Nephron (organoid): Measurements from ENCODE around the gene JADE1.

ENCODE experiments used
- H3K27ac Mint-ChIP-seq, 3 experiments: 2 replicates each; pipeline ENCODE4 v1.8.0; 2020; ENCODE audit warnings: mixed read lengths in 3 of 3, mild to moderate bottlenecking in 2 of 3, moderate library complexity in 1 of 3
- H3K27me3 Mint-ChIP-seq: 2 replicates; pipeline ENCODE4 v1.8.0; 2021; ENCODE audit warnings: low read depth, mild to moderate bottlenecking, moderate library complexity, mixed read lengths
- H3K36me3 Mint-ChIP-seq: 2 replicates; pipeline ENCODE4 v1.8.0; 2020; ENCODE audit warnings: low read depth, mixed read lengths
- H3K4me1 Mint-ChIP-seq: 2 replicates; pipeline ENCODE4 v1.8.0; 2020; ENCODE audit warnings: mixed read lengths
- H3K4me3 Mint-ChIP-seq, 3 experiments: 2 replicates each; pipeline ENCODE4 v1.8.0; 2020; ENCODE audit warnings: mild to moderate bottlenecking in 3 of 3, mixed read lengths in 3 of 3, moderate library complexity in 2 of 3
- H3K9me3 Mint-ChIP-seq: 2 replicates; pipeline ENCODE4 v1.8.0; 2020; ENCODE audit warnings: mixed read lengths
- TF ChIP-seq, protein P1 (sequence below), 3 experiments: fragments of 200-600 bp; sonication (generic); IDR thresholded peaks; one replicate each; pipeline ENCODE4 v1.5.0; 2021; ENCODE audit warnings: antibody characterized with exemption in 3 of 3; ENCODE audit not compliant: unreplicated experiment in 3 of 3

JADE1 gene

DNA sequence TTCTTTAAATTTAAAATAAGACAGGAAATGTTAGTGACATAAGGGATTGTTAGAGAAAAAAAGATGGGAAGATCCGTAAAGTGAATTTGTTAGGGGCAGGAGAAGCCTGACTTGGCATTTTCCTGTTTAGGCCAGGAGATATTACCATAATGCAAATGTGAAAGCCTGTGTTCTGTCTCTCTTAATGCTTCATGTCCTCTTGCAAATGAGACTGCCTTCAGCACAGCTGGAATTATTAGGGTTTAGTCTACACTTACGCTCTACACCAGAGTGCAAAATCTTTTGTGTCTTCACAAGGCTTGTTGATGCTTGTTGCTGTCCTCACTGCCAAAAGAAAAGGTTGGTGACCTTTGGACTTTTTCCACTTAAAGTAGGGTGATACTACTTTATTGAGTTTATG, 56.8 kb downstream of the JADE1 start:
- peaks cover 4% of the 10 kb centered on the region for H3K27me3 Mint-ChIP-seq
- TF ChIP-seq, protein P1, sequence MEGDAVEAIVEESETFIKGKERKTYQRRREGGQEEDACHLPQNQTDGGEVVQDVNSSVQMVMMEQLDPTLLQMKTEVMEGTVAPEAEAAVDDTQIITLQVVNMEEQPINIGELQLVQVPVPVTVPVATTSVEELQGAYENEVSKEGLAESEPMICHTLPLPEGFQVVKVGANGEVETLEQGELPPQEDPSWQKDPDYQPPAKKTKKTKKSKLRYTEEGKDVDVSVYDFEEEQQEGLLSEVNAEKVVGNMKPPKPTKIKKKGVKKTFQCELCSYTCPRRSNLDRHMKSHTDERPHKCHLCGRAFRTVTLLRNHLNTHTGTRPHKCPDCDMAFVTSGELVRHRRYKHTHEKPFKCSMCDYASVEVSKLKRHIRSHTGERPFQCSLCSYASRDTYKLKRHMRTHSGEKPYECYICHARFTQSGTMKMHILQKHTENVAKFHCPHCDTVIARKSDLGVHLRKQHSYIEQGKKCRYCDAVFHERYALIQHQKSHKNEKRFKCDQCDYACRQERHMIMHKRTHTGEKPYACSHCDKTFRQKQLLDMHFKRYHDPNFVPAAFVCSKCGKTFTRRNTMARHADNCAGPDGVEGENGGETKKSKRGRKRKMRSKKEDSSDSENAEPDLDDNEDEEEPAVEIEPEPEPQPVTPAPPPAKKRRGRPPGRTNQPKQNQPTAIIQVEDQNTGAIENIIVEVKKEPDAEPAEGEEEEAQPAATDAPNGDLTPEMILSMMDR (IDR thresholded peaks at IDR 0.05; ENCODE audit: unreplicated experiment in 3 of 3): no peak
- H3K27ac Mint-ChIP-seq: no peak overlapping the region
- H3K36me3 Mint-ChIP-seq: peaks cover 60% of the 10 kb centered on the region
- H3K4me3 Mint-ChIP-seq: no peak overlapping the region
- H3K9me3 Mint-ChIP-seq: no peaks in the 10 kb centered on the region
- H3K4me1 Mint-ChIP-seq: peaks cover 16% of the 10 kb centered on the region

GRCh38 chr4:128866691-128867090, 57.2 kb downstream of the JADE1 start:
- Mint-ChIP-seq H3K4me3 (no peak overlapping the region), H3K9me3 (no peaks in the 10 kb centered on the region), H3K36me3 (peaks cover 61% of the 10 kb centered on the region), H3K27me3 (peaks cover 4% of the 10 kb centered on the region), H3K27ac (no peak overlapping the region), H3K4me1 (peaks cover 12% of the 10 kb centered on the region)
- TF ChIP-seq, protein P1 (IDR thresholded peaks at IDR 0.05; ENCODE audit: unreplicated experiment in 3 of 3): no peak

GRCh38 chr4:128868758-128869157, 59.3 kb downstream of the JADE1 start:
- TF ChIP-seq, protein P1 (IDR thresholded peaks at IDR 0.05; ENCODE audit: unreplicated experiment in 3 of 3): no peak
- no peak overlapping the region for H3K4me3 Mint-ChIP-seq
- peaks cover under 1% of the 10 kb centered on the region for H3K27me3 Mint-ChIP-seq
- peaks cover 68% of the 10 kb centered on the region for H3K36me3 Mint-ChIP-seq
- H3K9me3 Mint-ChIP-seq: no peaks in the 10 kb centered on the region
- no peaks in the 10 kb centered on the region for H3K4me1 Mint-ChIP-seq
- no peak overlapping the region for H3K27ac Mint-ChIP-seq

- no peaks in the 10 kb centered on the region for H3K27me3 Mint-ChIP-seq
Observed at GRCh38 chr4:128869776-128870509, 60.4 kb downstream of the JADE1 start.

GRCh38 chr4:128871948-128872347, 62.4 kb downstream of the JADE1 start:
- Mint-ChIP-seq H3K27ac (no peak overlapping the region), H3K9me3 (no peaks in the 10 kb centered on the region)

More at GRCh38 chr4:128869776-128870509, 60.4 kb downstream of the JADE1 start:
- TF ChIP-seq, protein P1 (IDR thresholded peaks at IDR 0.05; ENCODE audit: unreplicated experiment in 3 of 3): no peak
- no peaks in the 10 kb centered on the region for H3K4me1 Mint-ChIP-seq
- peak overlapping the region in 1 of 3 experiments; percentile 8 for H3K27ac Mint-ChIP-seq
- no peak overlapping the region for H3K4me3 Mint-ChIP-seq
- peaks cover 70% of the 10 kb centered on the region for H3K36me3 Mint-ChIP-seq
- no peaks in the 10 kb centered on the region for H3K9me3 Mint-ChIP-seq

More at GRCh38 chr4:128871948-128872347, 62.4 kb downstream of the JADE1 start:
- peaks cover 61% of the 10 kb centered on the region for H3K36me3 Mint-ChIP-seq
- no peak overlapping the region for H3K4me3 Mint-ChIP-seq
- no peaks in the 10 kb centered on the region for H3K4me1 Mint-ChIP-seq
- TF ChIP-seq, protein P1 (IDR thresholded peaks at IDR 0.05; ENCODE audit: unreplicated experiment in 3 of 3): no peak
- no peaks in the 10 kb centered on the region for H3K27me3 Mint-ChIP-seq
